WERI-Rb-1 (cell line): Measurements from ENCODE around the gene DGKE.

Experiments
- DNase-seq: peaks from one replicate; pipeline ENCODE4 v3.0.0-alpha.2; 2020
- H3K27ac ChIP-seq: fragments of 250-450 bp; sonication (Bioruptor Pico); 2 replicates; pipeline ENCODE4 v1.5.1; 2020; ENCODE audit warnings: mild to moderate bottlenecking, moderate library complexity
- H3K27me3 ChIP-seq: fragments of 250-450 bp; sonication (Bioruptor Pico); 2 replicates; pipeline ENCODE4 v1.5.1; 2021; ENCODE audit warnings: mild to moderate bottlenecking, low read depth, moderate library complexity; ENCODE audit not compliant: insufficient read depth, severe bottlenecking
- H3K36me3 ChIP-seq: fragments of 250-450 bp; sonication (Bioruptor Pico); 2 replicates; pipeline ENCODE4 v1.5.1; 2020; ENCODE audit warnings: mild to moderate bottlenecking, moderate library complexity
- H3K4me3 ChIP-seq: 2 replicates; pipeline ENCODE4 v1.5.1; 2011; ENCODE audit warnings: low read depth, mild to moderate bottlenecking, control low read depth, low read length
- H3K9me3 ChIP-seq: fragments of 250-450 bp; sonication (Bioruptor Pico); 2 replicates; pipeline ENCODE4 v1.5.1; 2021; ENCODE audit warnings: mild to moderate bottlenecking, moderate library complexity; ENCODE audit not compliant: severe bottlenecking
- CTCF ChIP-seq: IDR thresholded peaks from 2 replicates; pipeline ENCODE4 v1.5.1; 2011; ENCODE audit warnings: low read depth, mild to moderate bottlenecking, control low read depth, inconsistent platforms, low read length

The DGKE gene

GRCh38 chr17:56833809-56834379 is at the start of gene DGKE, which contains the start of gene C17orf67:
TSS of gene DGKE (plus strand) at chr17:56834151. CDS start at chr17:56834796, 645 bp downstream.
TSS of gene C17orf67 (minus strand) at chr17:56833920. CDS start at chr17:56815810, 18,110 bp downstream.
- Histone ChIP-seq H3K27ac (peak within 1 kb of the TSS; percentile 92), H3K9me3 (no peaks in the 10 kb centered on the region), H3K36me3 (peaks cover 33% of the 10 kb centered on the region), H3K4me3 (peak within 1 kb of the TSS; percentile 97), H3K27me3 (no peaks in the 10 kb centered on the region)
- DNase-seq: peak; percentile 99
- TF ChIP-seq CTCF: no peak

- Histone ChIP-seq H3K9me3 (no peaks in the 10 kb centered on the region), H3K27me3 (peaks cover 42% of the 10 kb centered on the region), H3K36me3 (no peaks in the 10 kb centered on the region), H3K27ac (no peak overlapping the region), H3K4me3 (no peak overlapping the region)
- DNase-seq: no peak
- TF ChIP-seq CTCF: no peak
These were observed 48.5 kb upstream of the DGKE start for GRCh38 chr17:56785405-56785804.

- H3K27ac ChIP-seq: no peak overlapping the region
- no peak overlapping the region for H3K4me3 ChIP-seq
- H3K36me3 ChIP-seq: no peaks in the 10 kb centered on the region
- no peak for DNase-seq
- TF ChIP-seq CTCF: no peak
- peaks cover 34% of the 10 kb centered on the region for H3K27me3 ChIP-seq
- H3K9me3 ChIP-seq: no peaks in the 10 kb centered on the region
These were observed 47.8 kb upstream of the DGKE start for GRCh38 chr17:56785997-56786680.

GRCh38 chr17:56786989-56787482 is 46.9 kb upstream of the DGKE start:
- Histone ChIP-seq H3K9me3 (no peaks in the 10 kb centered on the region), H3K27me3 (peaks cover 26% of the 10 kb centered on the region), H3K4me3 (no peak overlapping the region), H3K36me3 (no peaks in the 10 kb centered on the region), H3K27ac (no peak overlapping the region)
- no peak for DNase-seq
- no peak for TF ChIP-seq CTCF

GRCh38 chr17:56792267-56792666 is 41.7 kb upstream of the DGKE start:
- Histone ChIP-seq H3K9me3 (no peaks in the 10 kb centered on the region), H3K36me3 (no peaks in the 10 kb centered on the region), H3K27ac (no peak overlapping the region), H3K27me3 (peaks cover 19% of the 10 kb centered on the region), H3K4me3 (no peak overlapping the region)
- TF ChIP-seq CTCF: no peak
- no peak for DNase-seq

GRCh38 chr17:56793531-56793930 is 40.4 kb upstream of the DGKE start:
- Histone ChIP-seq H3K27ac (no peak overlapping the region), H3K9me3 (no peaks in the 10 kb centered on the region), H3K36me3 (no peaks in the 10 kb centered on the region), H3K4me3 (no peak overlapping the region), H3K27me3 (peaks cover 18% of the 10 kb centered on the region)
- TF ChIP-seq CTCF: no peak
- no peak for DNase-seq
